Measurements from ENCODE around the gene SYNE4. TPM values are rescaled to one million over a fixed set of nuclear protein-coding genes. Genes with fewer than 3 reads are reported as not detected.
A peak's percentile ranks its signal among the peaks of the same experiment; 100 is the strongest.

SYNE4 gene
- total and polyA plus RNA-seq, 3 donors from 2014 or later, result 0.68 to 1.8 (median 1.3) TPM

- intact Hi-C loops (cut with DNase I; ENCODE audit: low total_unique reads), result no loop called here
- Histone ChIP-seq H3K36me3 (ENCODE audit: low read depth, missing control alignments) (no peaks in the 10 kb centered on the region), H3K27ac (peak within 1 kb of the TSS; percentile 63 to 74), H3K27me3 (no peaks in the 10 kb centered on the region), H3K9me3 (no peaks in the 10 kb centered on the region), H3K4me1 (peaks cover 8% of the 10 kb centered on the region), H3K4me3 (peak within 1 kb of the TSS; percentile 68 to 71)
- DNase-seq, result peak; percentile 100
- 2 to 3% methylated on average over 21 to 42 of the region's 42 CpGs for WGBS, 2 donors
- TF ChIP-seq POLR2A (IDR thresholded peaks at IDR 0.05), result no peak
- no peak for TF ChIP-seq CTCF (IDR thresholded peaks at IDR 0.05)
Measured at GRCh38 chr19:36014012-36014924, 5.7 kb upstream of the SYNE4 start, which contains the start of gene ALKBH6. ALKBH6 (minus strand) TSS chr19:36014213; CDS start chr19:36013397, 816 bp downstream.

- Histone ChIP-seq H3K4me1 (peaks cover 13% of the 10 kb centered on the region), H3K27me3 (no peaks in the 10 kb centered on the region), H3K27ac (peak overlapping the region; percentile 63 to 74), H3K36me3 (ENCODE audit: low read depth, missing control alignments) (no peaks in the 10 kb centered on the region), H3K9me3 (no peaks in the 10 kb centered on the region), H3K4me3 (peak overlapping the region; percentile 68 to 71)
- WGBS, 2 donors, result 24 to 26% methylated on average over 15 of the region's 15 CpGs
- no peak for DNase-seq
- TF ChIP-seq CTCF (IDR thresholded peaks at IDR 0.05) (no peak), POLR2A (IDR thresholded peaks at IDR 0.05) (no peak)
- intact Hi-C loops (cut with DNase I; ENCODE audit: low total_unique reads), result no loop called here
Measured at GRCh38 chr19:36013280-36014011, 4.8 kb upstream of the SYNE4 start.

- Histone ChIP-seq H3K36me3 (ENCODE audit: low read depth, missing control alignments) (no peaks in the 10 kb centered on the region), H3K9me3 (no peaks in the 10 kb centered on the region), H3K27ac (no peak overlapping the region), H3K4me3 (no peak overlapping the region), H3K27me3 (no peaks in the 10 kb centered on the region), H3K4me1 (peaks cover 13% of the 10 kb centered on the region)
- intact Hi-C loops (cut with DNase I; ENCODE audit: low total_unique reads), result no loop called here
- TF ChIP-seq POLR2A (IDR thresholded peaks at IDR 0.05) (no peak), CTCF (IDR thresholded peaks at IDR 0.05) (no peak)
- no peak for DNase-seq
- WGBS, 2 donors, result 89 to 96% methylated on average over 10 to 11 of the region's 11 CpGs
Measured at GRCh38 chr19:36010402-36010801, 1.8 kb upstream of the SYNE4 start.

GRCh38 chr19:36009633-36010379 lies 1.2 kb upstream of the SYNE4 start:
- H3K4me1 ChIP-seq, result peaks cover 13% of the 10 kb centered on the region
- no peaks in the 10 kb centered on the region for H3K27me3 ChIP-seq
- H3K36me3 ChIP-seq (ENCODE audit: low read depth, missing control alignments), result no peaks in the 10 kb centered on the region
- H3K27ac ChIP-seq, result no peak overlapping the region
- WGBS, 2 donors, result 33 to 52% methylated on average over 13 to 15 of the region's 15 CpGs
- TF ChIP-seq POLR2A (IDR thresholded peaks at IDR 0.05), result no peak
- TF ChIP-seq CTCF (IDR thresholded peaks at IDR 0.05), result no peak
- H3K9me3 ChIP-seq, result no peaks in the 10 kb centered on the region
- peak overlapping the region; percentile 33 to 45 for H3K4me3 ChIP-seq
- intact Hi-C loops (cut with DNase I; ENCODE audit: low total_unique reads), result no loop called here
- DNase-seq, result no peak

All from testis (tissue), 3 donors.